PC-3 (cell line): ENCODE results near the gene CELF5. TPM values are rescaled to one million over a fixed set of nuclear protein-coding genes. Genes with fewer than 3 reads are reported as not detected.

ENCODE experiments used
- ATAC-seq: fragments of 200-7000 bp; cut with Tn5 transposase; 2 replicates; pipeline ENCODE4 v1.9.1; 2020; ENCODE audit warnings: mild to moderate bottlenecking, moderate library complexity
- BruUV-seq: library from RNA; stranded (reverse); fragments of 400-500 nt; replicated peaks from 2 replicates; lab custom pipeline; 2021; lab: Mats Ljungman, UMichigan
- CTCF ChIA-PET: fragments of 300-600 bp; sonication (Branson Sonifier 250); formaldehyde crosslinking; loops from one replicate; lab custom pipeline; 2022; ENCODE audit warnings: antibody characterized with exemption; lab: Charles Lee
- POLR2A ChIA-PET: fragments of 300-600 bp; sonication (Branson Sonifier 250); formaldehyde crosslinking; loops from one replicate; lab custom pipeline; 2022; ENCODE audit warnings: antibody characterized with exemption; ENCODE audit not compliant: unreplicated experiment; lab: Charles Lee
- DNase-seq: peaks from one replicate; pipeline ENCODE4 v3.0.0-alpha.2; 2015
- H2AFZ ChIP-seq: fragments of 300-600 bp; sonication (generic); 2 replicates; pipeline ENCODE4 v1.6.0; 2016; ENCODE audit warnings: antibody characterized with exemption, low read length
- H3F3A ChIP-seq: fragments of 300-600 bp; sonication (generic); one replicate; pipeline ENCODE4 v1.6.0; 2017; ENCODE audit warnings: antibody characterized with exemption, low read length, control low read depth, mild to moderate bottlenecking; ENCODE audit not compliant: unreplicated experiment
- H3K27ac ChIP-seq: fragments of 300-600 bp; sonication (generic); 2 replicates; pipeline ENCODE4 v1.5.1; 2016; ENCODE audit warnings: mild to moderate bottlenecking, low read length
- H3K27me3 ChIP-seq: fragments of 300-600 bp; sonication (generic); 2 replicates; pipeline ENCODE4 v1.6.1; 2016; ENCODE audit warnings: low read length, mixed read lengths
- H3K36me3 ChIP-seq: fragments of 300-600 bp; sonication (generic); 2 replicates; pipeline ENCODE4 v1.6.1; 2016; ENCODE audit warnings: low read depth, mixed run types, low read length, mixed read lengths
- H3K4me1 ChIP-seq: fragments of 300-600 bp; sonication (generic); 2 replicates; pipeline ENCODE4 v1.5.1; 2016; ENCODE audit warnings: low read length; ENCODE audit not compliant: insufficient read depth
- H3K4me2 ChIP-seq: fragments of 300-600 bp; sonication (generic); 2 replicates; pipeline ENCODE4 v1.6.0; 2016; ENCODE audit warnings: low read length
- H3K4me3 ChIP-seq: fragments of 300-600 bp; sonication (generic); 2 replicates; pipeline ENCODE4 v1.5.1; 2016; ENCODE audit warnings: mild to moderate bottlenecking, low read length, mixed read lengths
- H3K79me2 ChIP-seq: fragments of 300-600 bp; sonication (generic); 2 replicates; pipeline ENCODE4 v1.6.1; 2017; ENCODE audit warnings: low read length, mixed read lengths
- H3K9ac ChIP-seq: fragments of 300-600 bp; sonication (generic); 2 replicates; pipeline ENCODE4 v1.6.0; 2016; ENCODE audit warnings: mild to moderate bottlenecking, low read length
- H3K9me2 ChIP-seq: fragments of 300-600 bp; sonication (generic); replicated peaks from 2 replicates; pipeline ENCODE4 v1.6.1; 2016; ENCODE audit warnings: mixed run types, low read length, mixed read lengths
- H3K9me3 ChIP-seq: fragments of 300-600 bp; sonication (generic); 2 replicates; pipeline ENCODE4 v1.6.1; 2016; ENCODE audit warnings: low read length, mixed read lengths
- H4K20me1 ChIP-seq: fragments of 300-600 bp; sonication (generic); 2 replicates; pipeline ENCODE4 v1.6.1; 2016; ENCODE audit warnings: low read length, mixed read lengths
- EZH2 ChIP-seq: fragments of 300-600 bp; sonication (generic); IDR thresholded peaks from one replicate; pipeline ENCODE4 v1.6.1; 2017; ENCODE audit warnings: antibody characterized with exemption, mild to moderate bottlenecking, low read length; ENCODE audit not compliant: unreplicated experiment
- EZH2phosphoT487 ChIP-seq: fragments of 300-600 bp; sonication (generic); IDR thresholded peaks from 2 replicates; pipeline ENCODE4 v1.6.1; 2018; ENCODE audit warnings: mild to moderate bottlenecking, antibody characterized with exemption, low read length, borderline replicate concordance
- intact Hi-C: fragments of 100-400 bp; cut with micrococcal nuclease; formaldehyde crosslinking; loops from 2 replicates; pipeline ENCODE4 v1.9.0; 2023
- total RNA-seq: library from RNA; depleted of rRNA; stranded (reverse); fragments of >200 nt; gene quantifications from 2 replicates; pipeline ENCODE4 v1.2.3, GENCODE V29; 2014
- TF ChIP-seq, protein P1 (sequence below): fragments of 300-600 bp; sonication (generic); conservative IDR thresholded peaks from 2 replicates; pipeline ENCODE4 v1.5.1; 2017; ENCODE audit warnings: antibody characterized with exemption, low read depth, mild to moderate bottlenecking, low read length

CELF5 gene
- total RNA-seq, 1 experiment from 2014 or later = 0.44 TPM

DNA sequence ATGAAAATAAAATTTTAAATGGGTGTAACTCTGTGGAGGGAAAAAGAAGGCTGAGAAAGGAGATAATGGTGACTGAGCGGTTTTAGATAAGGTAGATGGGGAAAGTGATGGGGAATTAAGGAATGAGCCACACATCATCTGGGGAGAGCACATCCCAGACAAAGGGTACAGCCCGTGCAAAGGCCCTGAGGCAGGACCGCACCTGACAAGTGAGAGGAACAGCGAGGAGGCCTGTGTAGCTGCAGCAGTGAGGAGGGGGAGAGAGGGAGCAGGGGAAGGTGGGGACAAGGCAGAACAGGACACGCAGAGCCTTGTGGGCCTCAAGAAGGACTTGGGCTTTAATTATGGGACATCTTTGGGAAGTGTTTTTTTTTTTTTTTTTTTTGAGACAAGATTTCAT is 1.8 kb upstream of the CELF5 start:
- Histone ChIP-seq H3F3A (no peaks in the 10 kb centered on the region), H3K4me2 (no peak overlapping the region), H3K79me2 (no peaks in the 10 kb centered on the region), H3K9me3 (no peaks in the 10 kb centered on the region), H3K9ac (no peak overlapping the region), H3K4me3 (no peak overlapping the region), H3K36me3 (no peaks in the 10 kb centered on the region), H3K27ac (no peak overlapping the region), H2AFZ (no peak overlapping the region), H3K9me2 (no peaks in the 10 kb centered on the region), H3K4me1 (no peaks in the 10 kb centered on the region), H4K20me1 (no peaks in the 10 kb centered on the region), H3K27me3 (no peaks in the 10 kb centered on the region)
- ATAC-seq = no peak
- DNase-seq = no peak
- TF ChIP-seq EZH2 = no peak
- TF ChIP-seq, protein P1, sequence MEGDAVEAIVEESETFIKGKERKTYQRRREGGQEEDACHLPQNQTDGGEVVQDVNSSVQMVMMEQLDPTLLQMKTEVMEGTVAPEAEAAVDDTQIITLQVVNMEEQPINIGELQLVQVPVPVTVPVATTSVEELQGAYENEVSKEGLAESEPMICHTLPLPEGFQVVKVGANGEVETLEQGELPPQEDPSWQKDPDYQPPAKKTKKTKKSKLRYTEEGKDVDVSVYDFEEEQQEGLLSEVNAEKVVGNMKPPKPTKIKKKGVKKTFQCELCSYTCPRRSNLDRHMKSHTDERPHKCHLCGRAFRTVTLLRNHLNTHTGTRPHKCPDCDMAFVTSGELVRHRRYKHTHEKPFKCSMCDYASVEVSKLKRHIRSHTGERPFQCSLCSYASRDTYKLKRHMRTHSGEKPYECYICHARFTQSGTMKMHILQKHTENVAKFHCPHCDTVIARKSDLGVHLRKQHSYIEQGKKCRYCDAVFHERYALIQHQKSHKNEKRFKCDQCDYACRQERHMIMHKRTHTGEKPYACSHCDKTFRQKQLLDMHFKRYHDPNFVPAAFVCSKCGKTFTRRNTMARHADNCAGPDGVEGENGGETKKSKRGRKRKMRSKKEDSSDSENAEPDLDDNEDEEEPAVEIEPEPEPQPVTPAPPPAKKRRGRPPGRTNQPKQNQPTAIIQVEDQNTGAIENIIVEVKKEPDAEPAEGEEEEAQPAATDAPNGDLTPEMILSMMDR = no peak
- no peak for TF ChIP-seq EZH2phosphoT487
- ChIA-PET POLR2A (no interaction called here), CTCF (no interaction called here)
- BruUV-seq = no TSS peak
- intact Hi-C loops = no loop called here

DNA sequence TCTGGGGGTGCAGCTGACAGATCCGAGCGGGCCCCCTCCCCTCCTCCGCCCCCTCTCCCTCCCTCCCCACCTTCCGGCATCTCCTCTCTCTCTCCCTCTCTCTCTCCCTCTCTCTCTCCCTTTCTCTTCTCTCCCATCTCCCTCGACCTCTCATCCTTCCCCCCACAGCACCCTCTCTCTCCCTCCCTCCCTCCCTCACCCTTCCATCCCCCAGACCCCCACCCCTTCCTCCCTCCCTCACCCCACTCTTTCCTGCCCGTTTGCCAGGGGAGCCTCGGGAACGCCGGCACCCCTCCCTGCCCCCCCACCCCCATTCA is 666 bp downstream of the CELF5 start:
- no TSS peak for BruUV-seq
- POLR2A ChIA-PET = no interaction called here
- H2AFZ ChIP-seq = no peak overlapping the region
- CTCF ChIA-PET = no interaction called here
- no peaks in the 10 kb centered on the region for H3K79me2 ChIP-seq
- no peaks in the 10 kb centered on the region for H3K9me2 ChIP-seq
- DNase-seq (no peak), ATAC-seq (no peak)
- no peak overlapping the region for H3K27ac ChIP-seq
- no peaks in the 10 kb centered on the region for H3K4me1 ChIP-seq
- H3K27me3 ChIP-seq = no peaks in the 10 kb centered on the region; the same call in 1 of the 2 replicates
- no peak overlapping the region for H3K9ac ChIP-seq
- no peak overlapping the region for H3K4me2 ChIP-seq
- no peaks in the 10 kb centered on the region for H3F3A ChIP-seq
- no peaks in the 10 kb centered on the region for H4K20me1 ChIP-seq
- intact Hi-C loops = no loop called here
- TF ChIP-seq, protein P1 = no peak
- TF ChIP-seq EZH2phosphoT487 (no peak), EZH2 (no peak)
- H3K4me3 ChIP-seq = no peak overlapping the region
- H3K36me3 ChIP-seq = no peaks in the 10 kb centered on the region
- no peaks in the 10 kb centered on the region for H3K9me3 ChIP-seq

DNA sequence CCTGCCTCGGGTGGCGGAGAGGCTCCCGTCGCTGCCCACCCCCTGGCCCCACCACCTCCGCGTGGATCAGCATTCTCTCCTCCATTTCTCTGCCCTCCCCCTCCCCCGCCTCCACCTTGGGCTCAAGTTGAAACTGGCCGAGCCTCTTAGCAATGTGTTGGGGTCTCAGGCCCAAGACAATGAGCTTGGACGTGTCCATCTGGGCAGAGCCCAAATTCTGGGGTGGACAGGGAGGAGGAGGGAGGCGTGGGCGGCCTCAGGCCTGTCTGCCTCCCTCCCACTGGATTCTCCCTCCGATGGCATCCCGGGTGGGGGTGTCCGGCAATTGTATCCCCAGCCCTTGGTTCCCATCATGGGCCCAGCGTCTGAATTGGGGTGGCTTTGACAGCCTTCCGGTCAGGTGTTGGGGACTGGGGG is 1.2 kb downstream of the CELF5 start:
- intact Hi-C loops = no loop called here
- DNase-seq (no peak), ATAC-seq (no peak)
- no peak overlapping the region for H3K27ac ChIP-seq
- no peaks in the 10 kb centered on the region for H3K36me3 ChIP-seq
- no peaks in the 10 kb centered on the region for H4K20me1 ChIP-seq
- no peaks in the 10 kb centered on the region for H3K79me2 ChIP-seq
- POLR2A ChIA-PET = no interaction called here
- no peaks in the 10 kb centered on the region for H3F3A ChIP-seq
- H3K4me1 ChIP-seq = no peaks in the 10 kb centered on the region
- CTCF ChIA-PET = no interaction called here
- H3K27me3 ChIP-seq = no peaks in the 10 kb centered on the region; the same call in 1 of the 2 replicates
- no TSS peak for BruUV-seq
- H3K4me3 ChIP-seq = no peak overlapping the region
- H2AFZ ChIP-seq = no peak overlapping the region
- no peaks in the 10 kb centered on the region for H3K9me3 ChIP-seq
- no peak for TF ChIP-seq EZH2
- TF ChIP-seq, protein P1 = no peak
- TF ChIP-seq EZH2phosphoT487 = no peak
- H3K9me2 ChIP-seq = no peaks in the 10 kb centered on the region
- no peak overlapping the region for H3K4me2 ChIP-seq
- H3K9ac ChIP-seq = no peak overlapping the region
